ENCODE measurements around the gene CENPK. TPM values are rescaled to one million over a fixed set of nuclear protein-coding genes. Genes with fewer than 3 reads are reported as not detected.

The CENPK gene
- total RNA-seq, 1 experiment from 2014 or later, result 46.0 TPM

DNA sequence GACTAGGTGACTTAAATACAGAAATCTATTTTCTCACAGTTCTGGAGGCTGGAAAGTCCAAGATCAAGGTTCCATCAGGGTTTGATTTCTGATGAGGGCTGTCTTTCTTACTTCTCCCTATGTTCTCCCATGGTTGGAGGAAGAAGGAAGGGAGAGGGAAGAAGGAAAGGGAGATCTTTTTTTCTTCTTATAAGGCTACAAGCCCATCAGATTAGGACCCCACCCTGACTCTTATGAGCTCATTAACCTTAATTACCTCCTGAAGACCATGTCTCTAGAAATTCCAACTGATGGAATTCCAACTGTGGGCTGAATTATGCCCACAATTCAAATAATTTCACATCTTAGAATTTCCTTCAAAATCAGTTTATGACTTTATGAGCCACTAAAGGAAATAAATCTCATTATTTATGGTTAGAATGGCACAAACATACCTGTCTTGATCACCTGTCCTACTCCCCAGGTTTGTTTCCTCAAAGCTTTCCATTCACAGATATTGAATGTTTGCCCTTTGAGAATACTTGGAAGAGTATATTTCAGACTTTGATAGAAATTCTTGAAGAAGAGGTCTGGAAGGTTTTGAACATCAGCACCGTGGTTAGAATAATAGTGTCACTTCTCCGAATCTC, 7.7 kb upstream of the CENPK start:
- no peaks in the 10 kb centered on the region for H3K9me3 ChIP-seq (ENCODE audit: control insufficient read depth, low read depth, low read length)
- H3K27me3 ChIP-seq (ENCODE audit: insufficient read depth, low read length), result no peaks in the 10 kb centered on the region
- H2BK120ac ChIP-seq (ENCODE audit: low read depth, low read length, poor library complexity, severe bottlenecking), result no peak overlapping the region
- no peak overlapping the region for H2BK5ac ChIP-seq (ENCODE audit: insufficient read length, low read length)
- H3K9ac ChIP-seq (ENCODE audit: extremely low read depth, insufficient read length, low read length), result no peak overlapping the region
- H3K27me3 Mint-ChIP-seq (ENCODE audit: low read depth), result no peaks in the 10 kb centered on the region
- no peak overlapping the region for H4K91ac ChIP-seq (ENCODE audit: insufficient read length, low read depth, low read length)
- WGBS (ENCODE audit: extremely low coverage, insufficient read length, low lambda C conversion rate), result no CpG with 5 or more reads among the region's 2 CpGs
- H3K56ac ChIP-seq (ENCODE audit: insufficient read length, low read depth, low read length), result no peak overlapping the region
- H3K79me2 ChIP-seq (ENCODE audit: insufficient read depth, low read length), result no peaks in the 10 kb centered on the region; the same call in 1 of the 2 replicates
- no peaks in the 10 kb centered on the region for H3K4me1 Mint-ChIP-seq
- no peak overlapping the region for H3K14ac ChIP-seq (ENCODE audit: insufficient read depth, low read length)
- no peak overlapping the region for H2AFZ ChIP-seq (ENCODE audit: low read length)
- H3K4me2 ChIP-seq (ENCODE audit: insufficient read depth, insufficient read length, low read length), result no peak overlapping the region
- H2BK15ac ChIP-seq (ENCODE audit: low read depth, low read length), result no peak overlapping the region
- no peak overlapping the region for H2BK12ac ChIP-seq (ENCODE audit: insufficient read length, low read depth, low read length)
- no peaks in the 10 kb centered on the region for H3K23me2 ChIP-seq (ENCODE audit: insufficient read length, low read depth, low read length, poor library complexity, severe bottlenecking)
- H2BK20ac ChIP-seq (ENCODE audit: low read depth, low read length, poor library complexity, severe bottlenecking), result no peak overlapping the region
- H3K79me1 ChIP-seq (ENCODE audit: insufficient read depth, low read depth, low read length, poor library complexity, severe bottlenecking), result no peaks in the 10 kb centered on the region
- H3K9me3 Mint-ChIP-seq, result no peaks in the 10 kb centered on the region
- no peak overlapping the region for H3K4me3 Mint-ChIP-seq
- H4K8ac ChIP-seq (replicated peaks; ENCODE audit: insufficient read length, low read depth, low read length), result no peak overlapping the region
- no peaks in the 10 kb centered on the region for H3K4me1 ChIP-seq (ENCODE audit: insufficient read depth, low read length)
- H3K4ac ChIP-seq (ENCODE audit: low read depth, low read length), result no peak overlapping the region
- DNase-seq, result no peak
- TF ChIP-seq, protein P1, sequence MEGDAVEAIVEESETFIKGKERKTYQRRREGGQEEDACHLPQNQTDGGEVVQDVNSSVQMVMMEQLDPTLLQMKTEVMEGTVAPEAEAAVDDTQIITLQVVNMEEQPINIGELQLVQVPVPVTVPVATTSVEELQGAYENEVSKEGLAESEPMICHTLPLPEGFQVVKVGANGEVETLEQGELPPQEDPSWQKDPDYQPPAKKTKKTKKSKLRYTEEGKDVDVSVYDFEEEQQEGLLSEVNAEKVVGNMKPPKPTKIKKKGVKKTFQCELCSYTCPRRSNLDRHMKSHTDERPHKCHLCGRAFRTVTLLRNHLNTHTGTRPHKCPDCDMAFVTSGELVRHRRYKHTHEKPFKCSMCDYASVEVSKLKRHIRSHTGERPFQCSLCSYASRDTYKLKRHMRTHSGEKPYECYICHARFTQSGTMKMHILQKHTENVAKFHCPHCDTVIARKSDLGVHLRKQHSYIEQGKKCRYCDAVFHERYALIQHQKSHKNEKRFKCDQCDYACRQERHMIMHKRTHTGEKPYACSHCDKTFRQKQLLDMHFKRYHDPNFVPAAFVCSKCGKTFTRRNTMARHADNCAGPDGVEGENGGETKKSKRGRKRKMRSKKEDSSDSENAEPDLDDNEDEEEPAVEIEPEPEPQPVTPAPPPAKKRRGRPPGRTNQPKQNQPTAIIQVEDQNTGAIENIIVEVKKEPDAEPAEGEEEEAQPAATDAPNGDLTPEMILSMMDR (conservative IDR thresholded peaks at IDR 0.05), result no peak
- no peak overlapping the region for H2AK5ac ChIP-seq (ENCODE audit: insufficient read length, low read length)
- peaks cover 0 to 15% (median 13%) of the 10 kb centered on the region in 3 experiments; a peak in 5 of 7 replicates for H3K36me3 Mint-ChIP-seq (ENCODE audit: insufficient read depth in 1 of 3, low read depth in 3 of 3)
- no peak overlapping the region for H4K5ac ChIP-seq (ENCODE audit: insufficient read length, low read depth, low read length)
- no peak overlapping the region for H3T11ph ChIP-seq (ENCODE audit: low read length)
- no peaks in the 10 kb centered on the region for H4K20me1 ChIP-seq (ENCODE audit: control insufficient read depth, insufficient read depth, insufficient read length)
- no peak overlapping the region for H3K27ac ChIP-seq (ENCODE audit: insufficient read length, low read depth, low read length)
- no peak overlapping the region for H3K18ac ChIP-seq (ENCODE audit: insufficient read length, low read depth, low read length)
- no peak overlapping the region for H3K27ac Mint-ChIP-seq
- H3K23ac ChIP-seq (ENCODE audit: insufficient read length, low read depth, low read length), result no peak overlapping the region
